Fibroblast of skin of left biceps (primary cell): Measurements from ENCODE around the gene BAIAP3.
"Not testable (repeated sequence)": the region's sequence is repeated elsewhere in the genome, so short reads cannot be mapped to it uniquely, and the experiment has no call there.

Experiments used
- DNase-seq, 2 experiments: peaks; one replicate each; pipeline ENCODE4 v3.0.0-alpha.2; 2013; ENCODE audit warnings: low read depth in 2 of 2

Gene BAIAP3

GRCh38 chr16:1316033-1316405 is 17.4 kb upstream of the BAIAP3 start:
- no peak for DNase-seq

DNA sequence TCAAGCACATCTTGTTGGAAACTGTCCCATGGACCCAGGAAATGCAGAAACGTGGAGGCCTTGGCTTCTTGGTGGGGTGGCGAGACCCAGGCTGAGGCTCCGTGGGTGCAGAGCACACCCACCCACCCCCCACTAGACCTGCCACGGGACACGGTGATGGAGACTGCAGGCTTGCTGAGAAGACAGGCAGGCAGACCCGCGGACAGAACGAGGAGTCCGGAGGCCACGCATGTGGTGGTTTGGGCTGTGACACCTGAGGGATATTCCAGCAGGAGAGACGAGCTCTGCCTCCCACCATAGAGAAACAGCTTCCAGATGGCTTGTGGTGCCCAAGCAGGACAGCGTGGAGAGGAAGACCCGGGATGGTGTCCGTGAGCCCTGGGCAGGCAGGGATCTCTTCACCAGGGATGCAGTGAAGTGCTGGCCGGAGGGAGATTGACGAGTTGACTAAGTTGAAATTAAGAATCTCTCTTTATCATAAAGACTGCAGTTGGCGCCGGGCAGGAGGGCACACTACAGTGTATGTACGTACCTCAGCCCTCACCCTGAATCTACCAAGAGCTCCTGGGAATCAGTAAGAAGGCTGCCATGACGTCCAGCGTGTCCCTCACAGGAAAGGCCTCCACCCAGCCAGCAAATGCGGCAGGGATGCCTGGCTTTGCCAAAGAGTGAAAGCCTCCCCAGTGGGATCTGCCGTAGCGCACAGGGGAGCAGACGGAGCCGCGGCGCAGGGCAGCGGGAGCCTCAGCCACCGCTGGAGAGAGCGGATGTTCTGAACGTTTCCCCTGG is 15.8 kb upstream of the BAIAP3 start:
- no peak for DNase-seq

GRCh38 chr16:1318268-1318545 is 15.2 kb upstream of the BAIAP3 start:
- DNase-seq = no peak

- no peak for DNase-seq
Measured at GRCh38 chr16:1319041-1319440, 14.4 kb upstream of the BAIAP3 start.

- DNase-seq = no peak
Measured at GRCh38 chr16:1320097-1320496, 13.3 kb upstream of the BAIAP3 start.

- no peak for DNase-seq
Measured at GRCh38 chr16:1320658-1321240, 12.7 kb upstream of the BAIAP3 start.

- DNase-seq = no peak
Measured at GRCh38 chr16:1322407-1322806, 11.0 kb upstream of the BAIAP3 start.

DNA sequence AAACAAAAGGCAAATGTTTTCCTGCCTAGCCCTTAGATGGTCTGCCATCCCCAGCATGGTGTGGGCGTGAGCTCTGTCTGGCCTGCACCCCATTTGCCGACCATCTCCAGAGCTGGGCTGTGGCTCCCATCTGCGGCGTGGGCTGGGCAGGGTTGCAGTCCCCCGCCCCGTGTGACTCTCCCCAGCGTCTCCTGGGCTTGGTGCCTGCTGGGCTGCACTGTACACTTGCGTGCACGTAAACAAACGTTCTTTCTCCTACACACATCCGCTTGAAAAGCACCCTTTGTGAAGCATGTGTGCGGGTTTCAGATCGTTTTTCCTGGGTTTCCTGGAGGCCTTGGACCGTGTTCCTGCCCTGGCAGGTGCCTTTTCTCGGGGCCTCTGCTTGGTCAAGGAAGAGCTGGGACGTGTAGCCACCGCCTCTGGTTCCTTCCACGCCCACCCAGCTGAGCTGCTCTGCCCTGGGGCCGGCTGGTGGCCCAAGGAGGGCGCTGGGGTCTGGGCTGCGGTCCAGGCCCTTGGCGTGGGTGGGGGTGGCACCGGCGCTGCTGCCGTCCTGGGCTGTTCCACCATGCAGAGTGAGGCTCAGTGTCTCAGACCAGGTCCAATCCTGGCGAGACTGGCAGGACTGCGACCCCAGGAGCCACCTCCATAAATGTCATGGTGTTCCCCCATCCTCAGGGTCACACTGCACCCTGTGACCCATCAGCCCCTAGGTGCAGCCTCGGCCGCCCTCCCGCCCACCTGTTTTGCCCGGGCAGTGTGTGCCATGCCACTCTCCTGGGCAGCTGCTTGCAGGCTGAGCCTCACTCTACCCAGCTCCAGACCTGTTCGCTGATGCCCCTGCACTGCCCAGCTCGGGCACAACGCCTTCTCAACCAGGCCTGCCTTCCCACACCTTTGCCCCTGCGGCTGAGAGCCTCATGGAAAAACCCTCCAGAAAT is 9.9 kb upstream of the BAIAP3 start:
- DNase-seq = no peak

- no peak for DNase-seq
Measured at GRCh38 chr16:1324286-1324826, 9.1 kb upstream of the BAIAP3 start.

DNA sequence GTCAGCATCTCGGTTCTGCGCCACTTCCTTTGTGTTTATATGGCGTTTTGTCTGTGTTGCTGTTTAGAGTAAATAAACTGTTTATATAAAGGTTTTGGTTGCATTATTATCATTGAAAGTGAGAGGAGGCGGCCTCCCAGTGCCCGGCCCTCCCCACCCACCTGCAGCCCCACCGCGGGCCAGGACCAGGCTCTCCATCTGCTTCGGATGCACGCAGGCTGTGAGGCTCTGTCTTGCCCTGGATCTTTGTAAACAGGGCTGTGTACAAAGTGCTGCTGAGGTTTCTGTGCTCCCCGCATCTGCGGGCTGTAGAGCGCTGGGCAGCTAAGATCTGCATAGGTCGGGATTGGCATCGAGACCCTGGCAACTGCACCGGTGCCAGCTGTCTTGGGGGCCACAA is 8.2 kb upstream of the BAIAP3 start:
- no peak for DNase-seq

GRCh38 chr16:1325673-1326371 is 7.6 kb upstream of the BAIAP3 start:
- DNase-seq = no peak

GRCh38 chr16:1326391-1326790 is 7.1 kb upstream of the BAIAP3 start:
- no peak for DNase-seq

- DNase-seq = no peak
Measured at GRCh38 chr16:1326946-1327618, 6.4 kb upstream of the BAIAP3 start.

GRCh38 chr16:1327619-1327947 is 5.9 kb upstream of the BAIAP3 start:
- no peak for DNase-seq

GRCh38 chr16:1328136-1328535 is 5.3 kb upstream of the BAIAP3 start:
- not testable (repeated sequence) for DNase-seq

- DNase-seq = not testable (repeated sequence)
Measured at GRCh38 chr16:1328961-1329360, 4.5 kb upstream of the BAIAP3 start.

DNA sequence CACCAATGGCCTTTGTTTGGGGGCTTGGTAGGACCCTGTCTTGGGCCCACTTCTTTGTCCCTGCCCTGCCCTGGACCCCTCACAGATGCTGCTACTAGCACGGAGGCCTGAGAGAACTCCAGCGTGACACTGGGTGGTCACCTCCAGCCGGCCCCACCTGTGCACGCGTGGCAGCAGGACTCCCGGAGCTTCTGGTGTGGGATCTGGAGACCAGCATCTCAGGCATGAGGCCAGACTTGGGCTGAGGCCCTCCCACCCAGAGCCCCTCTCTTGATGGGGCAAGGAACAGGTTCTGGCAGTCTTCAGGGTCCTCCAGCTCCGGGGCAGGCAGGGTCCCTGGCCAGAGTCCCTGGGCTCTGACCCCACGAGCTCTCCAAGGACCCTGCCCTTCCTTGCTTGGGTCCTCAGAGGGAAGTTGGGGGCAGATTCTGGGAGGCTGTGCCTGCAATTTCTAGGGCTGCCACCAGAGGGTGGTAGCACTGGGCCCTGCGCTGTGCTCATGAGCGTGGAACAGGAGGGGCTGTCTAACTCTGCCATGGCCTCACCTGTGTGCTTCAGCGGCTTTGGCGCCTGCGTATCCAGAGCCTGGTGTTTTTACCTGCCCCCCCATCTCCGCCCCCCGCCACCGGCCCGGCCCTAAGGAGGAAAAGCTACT is 3.1 kb upstream of the BAIAP3 start:
- DNase-seq = no peak

- DNase-seq = no peak
Measured at GRCh38 chr16:1330931-1331711, 2.3 kb upstream of the BAIAP3 start.

DNA sequence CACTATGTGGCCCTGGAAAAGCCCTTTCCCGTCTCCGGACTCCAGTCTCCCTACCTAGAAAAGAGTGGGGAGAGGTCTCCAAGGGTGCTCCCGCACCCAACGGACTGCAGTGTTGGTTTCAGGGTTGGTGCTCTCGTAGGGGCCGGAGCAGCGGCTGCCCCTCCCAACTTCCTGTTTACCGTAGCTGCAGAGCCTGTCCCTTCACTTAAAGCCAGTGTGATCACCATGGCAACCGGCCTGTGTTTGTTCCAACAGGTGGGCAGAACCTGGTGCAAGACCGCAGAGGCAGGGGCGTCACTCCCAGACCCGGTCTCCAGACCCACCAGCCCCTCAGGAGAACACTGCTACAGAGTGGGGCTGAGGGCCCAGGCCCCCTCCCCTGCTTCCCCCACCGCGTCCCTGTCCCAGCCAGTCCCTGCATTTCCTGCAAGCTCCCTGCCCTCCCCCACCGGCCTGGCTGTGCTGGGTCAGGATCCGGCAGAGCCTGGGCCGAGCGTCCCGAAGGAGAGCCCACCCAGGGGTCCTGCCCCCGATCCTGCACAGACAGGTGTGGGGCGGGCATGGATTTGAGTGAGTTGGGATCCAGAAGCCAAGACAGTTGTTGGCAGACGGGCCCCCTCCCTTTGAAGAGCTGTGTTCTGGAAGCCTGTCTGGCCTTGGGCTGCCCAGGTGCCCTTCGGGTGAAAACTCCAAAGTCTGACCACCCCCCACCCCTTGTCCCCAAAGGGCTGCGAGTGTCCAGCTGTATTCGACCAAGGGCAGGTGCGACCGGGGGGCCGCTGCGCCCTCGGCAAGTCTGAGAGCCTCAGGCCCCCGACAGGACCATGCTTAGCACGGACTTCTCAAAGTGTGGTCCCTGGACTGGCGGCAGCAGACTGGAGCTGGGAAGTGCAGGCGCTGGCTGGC is 1.5 kb upstream of the BAIAP3 start:
- DNase-seq = no peak
